PC-3 (cell line): Measurements from ENCODE around the gene BOLA1.

Source experiments
- EZH2phosphoT487 ChIP-seq: fragments of 300-600 bp; sonication (generic); IDR thresholded peaks from 2 replicates; pipeline ENCODE4 v1.6.1; 2018; ENCODE audit warnings: mild to moderate bottlenecking, antibody characterized with exemption, low read length, borderline replicate concordance
- TF ChIP-seq, protein P1 (sequence below): fragments of 300-600 bp; sonication (generic); conservative IDR thresholded peaks from 2 replicates; pipeline ENCODE4 v1.5.1; 2017; ENCODE audit warnings: antibody characterized with exemption, low read depth, mild to moderate bottlenecking, low read length

- TF ChIP-seq, protein P1, sequence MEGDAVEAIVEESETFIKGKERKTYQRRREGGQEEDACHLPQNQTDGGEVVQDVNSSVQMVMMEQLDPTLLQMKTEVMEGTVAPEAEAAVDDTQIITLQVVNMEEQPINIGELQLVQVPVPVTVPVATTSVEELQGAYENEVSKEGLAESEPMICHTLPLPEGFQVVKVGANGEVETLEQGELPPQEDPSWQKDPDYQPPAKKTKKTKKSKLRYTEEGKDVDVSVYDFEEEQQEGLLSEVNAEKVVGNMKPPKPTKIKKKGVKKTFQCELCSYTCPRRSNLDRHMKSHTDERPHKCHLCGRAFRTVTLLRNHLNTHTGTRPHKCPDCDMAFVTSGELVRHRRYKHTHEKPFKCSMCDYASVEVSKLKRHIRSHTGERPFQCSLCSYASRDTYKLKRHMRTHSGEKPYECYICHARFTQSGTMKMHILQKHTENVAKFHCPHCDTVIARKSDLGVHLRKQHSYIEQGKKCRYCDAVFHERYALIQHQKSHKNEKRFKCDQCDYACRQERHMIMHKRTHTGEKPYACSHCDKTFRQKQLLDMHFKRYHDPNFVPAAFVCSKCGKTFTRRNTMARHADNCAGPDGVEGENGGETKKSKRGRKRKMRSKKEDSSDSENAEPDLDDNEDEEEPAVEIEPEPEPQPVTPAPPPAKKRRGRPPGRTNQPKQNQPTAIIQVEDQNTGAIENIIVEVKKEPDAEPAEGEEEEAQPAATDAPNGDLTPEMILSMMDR = no peak
- no peak for TF ChIP-seq EZH2phosphoT487
Observed at GRCh38 chr1:149849947-149850360, 49.4 kb upstream of the BOLA1 start.
